ENCODE measurements around the gene LILRB3.
A peak's percentile ranks its signal among the peaks of the same experiment; 100 is the strongest.
"Not testable (repeated sequence)": the region's sequence is repeated elsewhere in the genome, so short reads cannot be mapped to it uniquely, and the experiment has no call there.

Gene LILRB3

GRCh38 chr19:54207983-54208783 is 14.6 kb downstream of the LILRB3 start:
- TF ChIP-seq MYC (IDR thresholded peaks at IDR 0.05; ENCODE audit: low read depth, low read length), result peak; percentile 82; the same call in 1 of the 2 replicates
- no peak for TF ChIP-seq CTCF (IDR thresholded peaks at IDR 0.05; ENCODE audit: low read depth, low read length)
- peak; percentile 96 for TF ChIP-seq MAX (IDR thresholded peaks at IDR 0.05; ENCODE audit: low read depth, low read length)
- no peak overlapping the region for H3K4me3 ChIP-seq (ENCODE audit: low read depth, low read length)

GRCh38 chr19:54207676-54207982 is 15.2 kb downstream of the LILRB3 start:
- DNase-seq (ENCODE audit: low read depth), result no peak
- H3K4me3 ChIP-seq (ENCODE audit: low read depth, low read length), result no peak overlapping the region
- no peak for TF ChIP-seq MYC (IDR thresholded peaks at IDR 0.05; ENCODE audit: low read depth, low read length)
- TF ChIP-seq POLR2A (IDR thresholded peaks at IDR 0.05; ENCODE audit: extremely low read depth, insufficient read length), result no peak
- no peak for TF ChIP-seq MAX (IDR thresholded peaks at IDR 0.05; ENCODE audit: low read depth, low read length)
- no peak for TF ChIP-seq CTCF (IDR thresholded peaks at IDR 0.05; ENCODE audit: low read depth, low read length)

More at GRCh38 chr19:54207983-54208783, 14.6 kb downstream of the LILRB3 start:
- peak; percentile 98 for DNase-seq (ENCODE audit: low read depth)

GRCh38 chr19:54207193-54207592 is 15.6 kb downstream of the LILRB3 start:
- not testable (repeated sequence) for H3K4me3 ChIP-seq (ENCODE audit: low read depth, low read length); DNase-seq (ENCODE audit: low read depth)

GRCh38 chr19:54206831-54207177 is 16.0 kb downstream of the LILRB3 start:
- no peak overlapping the region for H3K4me3 ChIP-seq (ENCODE audit: low read depth, low read length)
- no peak for DNase-seq (ENCODE audit: low read depth)
- TF ChIP-seq POLR2A (IDR thresholded peaks at IDR 0.05; ENCODE audit: extremely low read depth, insufficient read length) (no peak), CTCF (IDR thresholded peaks at IDR 0.05; ENCODE audit: low read depth, low read length) (no peak), MYC (IDR thresholded peaks at IDR 0.05; ENCODE audit: low read depth, low read length) (no peak), MAX (IDR thresholded peaks at IDR 0.05; ENCODE audit: low read depth, low read length) (no peak)

GRCh38 chr19:54206030-54206830 is 16.6 kb downstream of the LILRB3 start:
- no peak for DNase-seq (ENCODE audit: low read depth)
- TF ChIP-seq CTCF (IDR thresholded peaks at IDR 0.05; ENCODE audit: low read depth, low read length), result no peak
- no peak overlapping the region for H3K4me3 ChIP-seq (ENCODE audit: low read depth, low read length)

- no peak for DNase-seq (ENCODE audit: low read depth)
Measured at GRCh38 chr19:54204767-54205468, 17.9 kb downstream of the LILRB3 start.

More at GRCh38 chr19:54204767-54205468, 17.9 kb downstream of the LILRB3 start:
- TF ChIP-seq CTCF (IDR thresholded peaks at IDR 0.05; ENCODE audit: low read depth, low read length) (no peak), POLR2A (IDR thresholded peaks at IDR 0.05; ENCODE audit: extremely low read depth, insufficient read length) (no peak), MAX (IDR thresholded peaks at IDR 0.05; ENCODE audit: low read depth, low read length) (no peak), MYC (IDR thresholded peaks at IDR 0.05; ENCODE audit: low read depth, low read length) (no peak)
- H3K4me3 ChIP-seq (ENCODE audit: low read depth, low read length), result peak overlapping the region; percentile 32

Measured in NB4 (cell line).